Measurements from ENCODE around the gene BGN. TPM values are rescaled to one million over a fixed set of nuclear protein-coding genes. Genes with fewer than 3 reads are reported as not detected.

BGN gene
- total RNA-seq, 1 donor from 2014 or later, result 62.2 TPM

GRCh38 chrX:153504445-153505016, 9.8 kb downstream of the BGN start:
- DNase-seq, result no peak

- no peak for DNase-seq
These were observed 10.6 kb downstream of the BGN start for GRCh38 chrX:153505361-153505760.

- peak; percentile 89 for DNase-seq
These were observed 12.9 kb downstream of the BGN start for GRCh38 chrX:153507484-153508178.

GRCh38 chrX:153509592-153509991, 14.8 kb downstream of the BGN start:
- DNase-seq, result no peak

GRCh38 chrX:153510383-153510782, 15.6 kb downstream of the BGN start:
- DNase-seq, result no peak

GRCh38 chrX:153511784-153512500, 17.2 kb downstream of the BGN start:
- no peak for DNase-seq

- DNase-seq, result no peak
These were observed 17.7 kb downstream of the BGN start for GRCh38 chrX:153512501-153512893.

- DNase-seq, result no peak
These were observed 18.5 kb downstream of the BGN start for GRCh38 chrX:153513265-153513664.

- DNase-seq, result no peak
These were observed 19.5 kb downstream of the BGN start for GRCh38 chrX:153514259-153514658.

- no peak for DNase-seq
These were observed 20.7 kb downstream of the BGN start for GRCh38 chrX:153515435-153515834.

GRCh38 chrX:153516073-153516472, 21.3 kb downstream of the BGN start:
- no peak for DNase-seq

- no peak for DNase-seq
These were observed 22.6 kb downstream of the BGN start, which contains the start of gene ATP2B3 for GRCh38 chrX:153517423-153517822. Gene ATP2B3, plus strand, starts transcription at chrX:153517642. Its CDS starts 18,606 bp downstream, at chrX:153536248.

- no peak for DNase-seq
These were observed 23.4 kb downstream of the BGN start for GRCh38 chrX:153517946-153518834.

- DNase-seq, result no peak
These were observed 24.9 kb downstream of the BGN start for GRCh38 chrX:153519569-153520286.

GRCh38 chrX:153520287-153520917, 25.6 kb downstream of the BGN start:
- no peak for DNase-seq

GRCh38 chrX:153521034-153521433, 26.3 kb downstream of the BGN start:
- peak; percentile 76 for DNase-seq

- no peak for DNase-seq
These were observed 27.5 kb downstream of the BGN start for GRCh38 chrX:153522259-153522658.

GRCh38 chrX:153523269-153523668, 28.5 kb downstream of the BGN start:
- no peak for DNase-seq

- no peak for DNase-seq
These were observed 29.5 kb downstream of the BGN start for GRCh38 chrX:153524234-153524633.

- DNase-seq, result no peak
These were observed 30.7 kb downstream of the BGN start for GRCh38 chrX:153525451-153525850.

GRCh38 chrX:153526042-153526441, 31.3 kb downstream of the BGN start:
- peak; percentile 44 for DNase-seq
